ENCODE results near the gene ZBTB20.

DNA sequence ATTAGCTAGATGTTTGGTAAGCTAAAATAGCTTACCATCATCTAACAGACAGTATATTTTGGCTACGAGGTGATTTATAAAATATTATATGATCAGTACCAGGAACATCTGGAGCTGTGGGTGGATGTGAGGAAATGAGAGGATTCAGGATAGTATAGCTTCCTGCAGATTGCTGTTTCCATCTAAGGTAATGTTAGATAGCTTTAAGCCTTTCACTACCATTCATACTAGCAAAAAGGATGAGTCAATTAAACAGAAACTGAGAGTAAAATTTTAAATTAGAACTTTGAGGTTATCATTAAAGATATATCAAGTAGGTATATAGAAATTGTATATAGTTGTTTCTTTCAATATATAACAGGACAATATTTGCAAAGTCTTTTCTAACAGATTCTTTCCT, 8.0 kb downstream of the ZBTB20 start:
- TF ChIP-seq, protein P1, sequence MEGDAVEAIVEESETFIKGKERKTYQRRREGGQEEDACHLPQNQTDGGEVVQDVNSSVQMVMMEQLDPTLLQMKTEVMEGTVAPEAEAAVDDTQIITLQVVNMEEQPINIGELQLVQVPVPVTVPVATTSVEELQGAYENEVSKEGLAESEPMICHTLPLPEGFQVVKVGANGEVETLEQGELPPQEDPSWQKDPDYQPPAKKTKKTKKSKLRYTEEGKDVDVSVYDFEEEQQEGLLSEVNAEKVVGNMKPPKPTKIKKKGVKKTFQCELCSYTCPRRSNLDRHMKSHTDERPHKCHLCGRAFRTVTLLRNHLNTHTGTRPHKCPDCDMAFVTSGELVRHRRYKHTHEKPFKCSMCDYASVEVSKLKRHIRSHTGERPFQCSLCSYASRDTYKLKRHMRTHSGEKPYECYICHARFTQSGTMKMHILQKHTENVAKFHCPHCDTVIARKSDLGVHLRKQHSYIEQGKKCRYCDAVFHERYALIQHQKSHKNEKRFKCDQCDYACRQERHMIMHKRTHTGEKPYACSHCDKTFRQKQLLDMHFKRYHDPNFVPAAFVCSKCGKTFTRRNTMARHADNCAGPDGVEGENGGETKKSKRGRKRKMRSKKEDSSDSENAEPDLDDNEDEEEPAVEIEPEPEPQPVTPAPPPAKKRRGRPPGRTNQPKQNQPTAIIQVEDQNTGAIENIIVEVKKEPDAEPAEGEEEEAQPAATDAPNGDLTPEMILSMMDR (IDR thresholded peaks at IDR 0.05; ENCODE audit: insufficient read depth, low read depth, low read length), result no peak
- TF ChIP-seq EZH2 (IDR thresholded peaks at IDR 0.05; ENCODE audit: insufficient read depth, low read length), result no peak
